GM19452 (cell line): Measurements from ENCODE around the gene ST8SIA5.

ENCODE experiments used
- ATAC-seq: cut with Tn5 transposase; IDR thresholded peaks from one replicate; pipeline ENCODE4 v1.9.1; 2021; ENCODE audit not compliant: unreplicated experiment

The ST8SIA5 gene

GRCh38 chr18:46748466-46748865 is 8.4 kb downstream of the ST8SIA5 start:
- no peak for ATAC-seq

GRCh38 chr18:46740046-46740445 is 16.8 kb downstream of the ST8SIA5 start:
- no peak for ATAC-seq

GRCh38 chr18:46738491-46738890 is 18.4 kb downstream of the ST8SIA5 start:
- ATAC-seq, result no peak

- ATAC-seq, result no peak
Measured at GRCh38 chr18:46736736-46737135, 20.1 kb downstream of the ST8SIA5 start.

GRCh38 chr18:46736135-46736534 is 20.7 kb downstream of the ST8SIA5 start:
- ATAC-seq, result no peak

GRCh38 chr18:46734981-46735380 is 21.9 kb downstream of the ST8SIA5 start:
- no peak for ATAC-seq

- no peak for ATAC-seq
Measured at GRCh38 chr18:46733872-46734271, 23.0 kb downstream of the ST8SIA5 start.

GRCh38 chr18:46732801-46733200 is 24.1 kb downstream of the ST8SIA5 start:
- ATAC-seq, result no peak

GRCh38 chr18:46732201-46732600 is 24.7 kb downstream of the ST8SIA5 start:
- ATAC-seq, result no peak

- no peak for ATAC-seq
Measured at GRCh38 chr18:46731316-46731715, 25.5 kb downstream of the ST8SIA5 start.

- no peak for ATAC-seq
Measured at GRCh38 chr18:46728219-46728930, 28.5 kb downstream of the ST8SIA5 start.

GRCh38 chr18:46727177-46727576 is 29.7 kb downstream of the ST8SIA5 start:
- no peak for ATAC-seq

GRCh38 chr18:46725310-46725709 is 31.5 kb downstream of the ST8SIA5 start:
- ATAC-seq, result no peak

- ATAC-seq, result no peak
Measured at GRCh38 chr18:46723856-46724415, 32.9 kb downstream of the ST8SIA5 start.

- no peak for ATAC-seq
Measured at GRCh38 chr18:46722051-46722450, 34.8 kb downstream of the ST8SIA5 start.

- ATAC-seq, result no peak
Measured at GRCh38 chr18:46721331-46721730, 35.5 kb downstream of the ST8SIA5 start.

- ATAC-seq, result no peak
Measured at GRCh38 chr18:46720521-46720920, 36.3 kb downstream of the ST8SIA5 start.

GRCh38 chr18:46720092-46720491 is 36.8 kb downstream of the ST8SIA5 start:
- no peak for ATAC-seq

GRCh38 chr18:46719388-46719787 is 37.5 kb downstream of the ST8SIA5 start:
- ATAC-seq, result no peak

GRCh38 chr18:46718501-46719341 is 38.1 kb downstream of the ST8SIA5 start:
- ATAC-seq, result no peak

- no peak for ATAC-seq
Measured at GRCh38 chr18:46716827-46717226, 40.0 kb downstream of the ST8SIA5 start.

GRCh38 chr18:46716336-46716735 is 40.5 kb downstream of the ST8SIA5 start:
- ATAC-seq, result no peak
